H1 (cell line): ENCODE results near the gene UBE4B. TPM values are rescaled to one million over a fixed set of nuclear protein-coding genes. Genes with fewer than 3 reads are reported as not detected.

ENCODE experiments used
- CTCF ChIA-PET: fragments of 300-600 bp; sonication (Branson Sonifier 250); formaldehyde crosslinking; loops from one replicate; lab custom pipeline; 2021; ENCODE audit not compliant: partially characterized antibody; lab: Charles Lee
- POLR2A ChIA-PET: fragments of 300-600 bp; sonication (Branson Sonifier 250); formaldehyde crosslinking; loops from one replicate; lab custom pipeline; 2021; ENCODE audit warnings: inconsistent platforms; ENCODE audit not compliant: partially characterized antibody; lab: Charles Lee
- DNase-seq, 2 experiments: peaks; one replicate each; pipeline versions ENCODE4 v3.0.0 to v3.0.0-alpha.2; 2010 to 2022; ENCODE audit warnings: low spot score in 2 of 2, low read depth in 1 of 2, mixed read lengths in 1 of 2
- FAIRE-seq: peaks from 2 replicates; lab custom pipeline; 2011; peaks lifted over from hg19 to GRCh38; lab: Jason Lieb, UNC
- H2AFZ ChIP-seq: 2 replicates; pipeline ENCODE4 v1.8.1; 2012; ENCODE audit warnings: low read length, inconsistent platforms
- H2AK5ac ChIP-seq: 2 replicates; pipeline ENCODE4 v1.6.1; 2013; ENCODE audit warnings: low read depth, low read length
- H2BK120ac ChIP-seq: replicated peaks from 2 replicates; pipeline ENCODE3; 2013; ENCODE audit warnings: low read depth, low read length, inconsistent platforms
- H2BK12ac ChIP-seq: 2 replicates; pipeline ENCODE4 v1.6.1; 2013; ENCODE audit warnings: low read depth, low read length
- H2BK15ac ChIP-seq: 2 replicates; pipeline ENCODE4 v1.6.1; 2013; ENCODE audit warnings: low read length
- H2BK20ac ChIP-seq: 2 replicates; pipeline ENCODE4 v1.6.1; 2013; ENCODE audit warnings: low read length
- H2BK5ac ChIP-seq: 2 replicates; pipeline ENCODE4 v1.6.1; 2013; ENCODE audit warnings: low read depth, low read length
- H3K14ac ChIP-seq: 2 replicates; pipeline ENCODE4 v1.6.1; 2013; ENCODE audit warnings: inconsistent platforms; ENCODE audit not compliant: insufficient read length
- H3K18ac ChIP-seq: 2 replicates; pipeline ENCODE4 v1.6.1; 2013; ENCODE audit warnings: low read length; ENCODE audit errors: extremely low read depth
- H3K23ac ChIP-seq: 2 replicates; pipeline ENCODE4 v1.6.1; 2013; ENCODE audit warnings: inconsistent platforms; ENCODE audit not compliant: insufficient read length
- H3K23me2 ChIP-seq: 2 replicates; pipeline ENCODE4 v1.6.1; 2013; ENCODE audit warnings: low read depth, low read length
- H3K27ac ChIP-seq: 2 replicates; pipeline ENCODE4 v1.6.1; 2011; ENCODE audit warnings: low read depth, low read length, inconsistent platforms
- H3K27me3 ChIP-seq, 4 experiments: replicated peaks in 1 of 4; 1 replicate in 1 of 4; 2 replicates in 3 of 4; pipeline versions ENCODE4 v1.6.1 to v1.8.1; 2011 to 2013; ENCODE audit warnings: low read length in 3 of 4, mild to moderate bottlenecking in 3 of 4, inconsistent platforms in 2 of 4, mixed read lengths in 2 of 4, moderate library complexity in 1 of 4; ENCODE audit not compliant: control insufficient read depth in 3 of 4, insufficient read depth in 3 of 4; ENCODE audit errors: extremely low read depth in 1 of 4
- H3K36me3 ChIP-seq, 4 experiments: 2 replicates each; pipeline versions ENCODE4 v1.6.1 to v1.8.1; 2011 to 2013; ENCODE audit warnings: mild to moderate bottlenecking in 4 of 4, low read length in 3 of 4, moderate library complexity in 2 of 4, control low read depth in 1 of 4, inconsistent platforms in 1 of 4; ENCODE audit not compliant: insufficient read depth in 4 of 4, control insufficient read depth in 2 of 4
- H3K4ac ChIP-seq: replicated peaks from 2 replicates; pipeline ENCODE3; 2013; ENCODE audit warnings: low read length, low read depth, mixed read lengths, inconsistent platforms; ENCODE audit not compliant: insufficient read length
- H3K4me1 ChIP-seq, 4 experiments: replicated peaks in 1 of 4; 1 replicate in 1 of 4; 2 replicates in 3 of 4; pipeline versions ENCODE4 v1.6.1 to v1.8.1; 2011 to 2013; ENCODE audit warnings: low read length in 3 of 4, inconsistent platforms in 2 of 4, mixed read lengths in 1 of 4; ENCODE audit not compliant: insufficient read depth in 4 of 4, control insufficient read depth in 3 of 4
- H3K4me2 ChIP-seq, 2 experiments: 2 replicates each; pipeline versions ENCODE4 v1.6.1 to v1.8.1; 2011 to 2013; ENCODE audit warnings: low read depth in 2 of 2, low read length in 2 of 2, control low read depth in 1 of 2, inconsistent platforms in 1 of 2, mild to moderate bottlenecking in 1 of 2; ENCODE audit not compliant: insufficient read depth in 1 of 2
- H3K4me3 ChIP-seq, 4 experiments: fragments of 200-600, 300-600 bp in 1 of 4; sonication (generic), shearing (Covaris generic), sonication (Bioruptor Twin) in 1 of 4; 2 replicates each; pipeline versions ENCODE4 v1.5.1 to v1.8.1; 2011 to 2016; ENCODE audit warnings: low read length in 4 of 4, low read depth in 3 of 4, control low read depth in 2 of 4, inconsistent platforms in 2 of 4, mild to moderate bottlenecking in 2 of 4, mixed read lengths in 1 of 4, moderate library complexity in 1 of 4; ENCODE audit not compliant: insufficient read depth in 2 of 4; ENCODE audit errors: extremely low read depth in 1 of 4
- H3K56ac ChIP-seq: replicated peaks from 2 replicates; pipeline ENCODE3; 2013; ENCODE audit warnings: low read depth, mild to moderate bottlenecking, mixed read lengths, low read length, inconsistent platforms; ENCODE audit not compliant: insufficient read length
- H3K79me1 ChIP-seq: 2 replicates; pipeline ENCODE4 v1.6.1; 2013; ENCODE audit warnings: low read depth, low read length, control low read depth
- H3K79me2 ChIP-seq, 2 experiments: 2 replicates each; pipeline versions ENCODE4 v1.6.1 to v1.8.1; 2012 to 2013; ENCODE audit warnings: low read length in 2 of 2, mild to moderate bottlenecking in 2 of 2, inconsistent platforms in 1 of 2; ENCODE audit not compliant: insufficient read depth in 2 of 2, control insufficient read depth in 1 of 2
- H3K9ac ChIP-seq, 4 experiments: replicated peaks in 1 of 4; 1 replicate in 1 of 4; 2 replicates in 3 of 4; pipeline versions ENCODE4 v1.6.1 to v1.8.1; 2011 to 2013; ENCODE audit warnings: low read depth in 3 of 4, low read length in 3 of 4, control low read depth in 2 of 4, mild to moderate bottlenecking in 2 of 4, moderate library complexity in 2 of 4, inconsistent platforms in 1 of 4; ENCODE audit errors: extremely low read depth in 1 of 4
- H3K9me3 ChIP-seq, 2 experiments: 2 replicates each; pipeline versions ENCODE4 v1.6.1 to v1.8.1; 2012 to 2013; ENCODE audit warnings: mild to moderate bottlenecking in 2 of 2, moderate library complexity in 2 of 2, control low read depth in 1 of 2, inconsistent platforms in 1 of 2, low read depth in 1 of 2, low read length in 1 of 2, mixed read lengths in 1 of 2; ENCODE audit not compliant: insufficient read depth in 2 of 2
- H4K20me1 ChIP-seq, 2 experiments: replicated peaks in 1 of 2; 2 replicates each; pipeline versions ENCODE3 to v1.8.1; 2011 to 2013; ENCODE audit warnings: inconsistent platforms in 2 of 2, low read length in 2 of 2, mild to moderate bottlenecking in 1 of 2; ENCODE audit not compliant: insufficient read depth in 2 of 2, control insufficient read depth in 1 of 2
- H4K5ac ChIP-seq: 2 replicates; pipeline ENCODE4 v1.6.1; 2013; ENCODE audit warnings: low read length, low read depth, mixed read lengths, inconsistent platforms; ENCODE audit not compliant: insufficient read length
- H4K8ac ChIP-seq: 2 replicates; pipeline ENCODE4 v1.8.0; 2013; ENCODE audit warnings: mild to moderate bottlenecking, moderate library complexity, low read length, inconsistent platforms; ENCODE audit not compliant: insufficient read depth; ENCODE audit errors: extremely low read depth
- H4K91ac ChIP-seq: replicated peaks from 2 replicates; pipeline ENCODE3; 2013; ENCODE audit warnings: low read length, mixed read lengths, inconsistent platforms; ENCODE audit not compliant: insufficient read length
- CHD1 ChIP-seq: IDR thresholded peaks from 2 replicates; pipeline ENCODE4 v1.6.1; 2012; ENCODE audit warnings: low read depth, low read length, improper control_type of control experiment
- CTBP2 ChIP-seq: IDR thresholded peaks from 2 replicates; pipeline ENCODE4 v1.7.0; 2011; ENCODE audit warnings: borderline replicate concordance, mild to moderate bottlenecking, moderate library complexity, mixed read lengths, low read length; ENCODE audit not compliant: insufficient read depth, insufficient read length
- EZH2 ChIP-seq: fragments of 200-600 bp; sonication (generic); IDR thresholded peaks from 2 replicates; pipeline ENCODE4 v1.7.1; 2012; ENCODE audit warnings: low read depth, mild to moderate bottlenecking, moderate library complexity, low read length, inconsistent platforms; ENCODE audit not compliant: severe bottlenecking
- GABPA ChIP-seq: IDR thresholded peaks from 2 replicates; pipeline ENCODE4 v1.6.1; 2011; ENCODE audit warnings: mild to moderate bottlenecking, low read length, moderate library complexity, borderline replicate concordance; ENCODE audit not compliant: insufficient read depth
- POU5F1 ChIP-seq: IDR thresholded peaks from 2 replicates; pipeline ENCODE4 v1.6.1; 2011; ENCODE audit warnings: low read depth, mild to moderate bottlenecking, low read length, moderate library complexity
- RBBP5 ChIP-seq: IDR thresholded peaks from 2 replicates; pipeline ENCODE4 v1.7.1; 2012; ENCODE audit warnings: low read depth, mild to moderate bottlenecking, inconsistent platforms, low read length, moderate library complexity, borderline replicate concordance
- RNF2 ChIP-seq: fragments of 200-900, 300-1000 bp; sonication (generic); IDR thresholded peaks from 2 replicates; pipeline ENCODE4 v1.7.1; 2016; ENCODE audit warnings: borderline replicate concordance, low read depth, mild to moderate bottlenecking, antibody characterized with exemption, low read length; ENCODE audit not compliant: poor library complexity, severe bottlenecking; ENCODE audit errors: missing control alignments
- SIX5 ChIP-seq: IDR thresholded peaks from 2 replicates; pipeline ENCODE4 v1.6.1; 2011; ENCODE audit warnings: mild to moderate bottlenecking, low read depth, low read length
- SP1 ChIP-seq: IDR thresholded peaks from 2 replicates; pipeline ENCODE4 v1.6.1; 2011; ENCODE audit warnings: low read depth, low read length
- TAF7 ChIP-seq: optimal IDR thresholded peaks from 2 replicates; pipeline ENCODE3; 2011; ENCODE audit warnings: low read depth, mild to moderate bottlenecking, inconsistent platforms, low read length, moderate library complexity, borderline replicate concordance
- YY1 ChIP-seq: IDR thresholded peaks from 2 replicates; pipeline ENCODE4 v1.6.1; 2011; ENCODE audit warnings: low read depth, mild to moderate bottlenecking, low read length
- WGBS, 2 experiments: shearing (Covaris generic) in 1 of 2; methylation state at CpG; one replicate each; pipeline versions ENCODE4 v1.1.6 to v1.1.7; 2013 to 2015; ENCODE audit warnings: low lambda C conversion rate in 2 of 2, mixed read lengths in 2 of 2, inconsistent platforms in 1 of 2, low coverage in 1 of 2, missing lambda C conversion rate in 1 of 2; ENCODE audit not compliant: insufficient replicate concordance in 2 of 2, insufficient coverage in 1 of 2, insufficient read length in 1 of 2; ENCODE audit errors: extremely low coverage in 1 of 2, missing lambda C conversion rate in 1 of 2; 5-methylcytosine and 5-hydroxymethylcytosine counted together
- polyA plus RNA-seq, 7 experiments: library from polyadenylated mRNA; depleted of rRNA in 3 of 7; stranded (reverse) in 5 of 7; unstranded in 2 of 7; fragments of >200 nt in 5 of 7; fragments of 200-250 nt in 2 of 7; gene quantifications; 1 replicate in 5 of 7; 2 replicates in 1 of 7; 4 replicates in 1 of 7; pipeline versions ENCODE4 v1.2.1 to v1.2.3, GENCODE V29; 2011 to 2013; ENCODE audit warnings: missing spikeins in 2 of 7, mixed read lengths in 2 of 7
- total RNA-seq: library from RNA; stranded (reverse); fragmentation: NEBNext Ultra II Directional; extraction: Animal tissue kit (Norgen Biotek cat#: 25700); gene quantifications from 2 replicates; pipeline ENCODE4 v1.2.1, GENCODE V29; 2021

Gene UBE4B
- total and polyA plus RNA-seq, 2 of the 8 experiments (the other 6 are each of a cell fraction or from before 2014, with no cell fraction given): 24.5 to 90.1 TPM

DNA sequence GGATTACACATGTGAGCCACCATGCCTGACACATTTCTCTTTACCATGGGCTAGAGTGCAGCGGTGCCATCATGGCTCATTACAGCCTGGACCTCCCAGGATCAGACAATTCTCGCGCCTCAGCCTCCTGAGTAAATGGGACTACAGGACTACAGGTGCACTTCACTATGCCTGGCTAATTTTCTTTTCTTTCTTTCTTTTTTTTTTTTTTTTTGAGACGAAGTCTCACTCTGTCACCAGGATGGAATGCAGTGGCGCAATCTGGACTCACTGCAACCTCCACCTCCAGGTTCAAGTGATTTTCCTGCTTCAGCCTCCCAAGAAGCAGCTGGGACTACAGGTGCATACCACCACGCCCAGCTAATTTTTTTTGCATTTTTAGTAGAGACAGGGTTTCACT is 162.8 kb downstream of the UBE4B start:
- ChIA-PET POLR2A (no interaction called here), CTCF (interaction anchor here (1.1 kb wide), 1 partner anchor 14 kb away, joined by 3 read pairs; no protein-coding TSS in a partner anchor)
- H3K27me3 ChIP-seq: no peaks in the 10 kb centered on the region
- H4K20me1 ChIP-seq: no peaks in the 10 kb centered on the region
- H3K56ac ChIP-seq: no peak overlapping the region
- no peak overlapping the region for H3K27ac ChIP-seq
- H4K8ac ChIP-seq: no peak overlapping the region
- no peaks in the 10 kb centered on the region for H3K79me2 ChIP-seq
- no peak overlapping the region for H2BK15ac ChIP-seq
- no peak overlapping the region for H4K5ac ChIP-seq
- H3K36me3 ChIP-seq: no peaks in the 10 kb centered on the region
- H3K23me2 ChIP-seq: no peaks in the 10 kb centered on the region
- H3K18ac ChIP-seq: no peak overlapping the region
- no peaks in the 10 kb centered on the region for H3K9me3 ChIP-seq
- no peak overlapping the region for H3K4ac ChIP-seq
- peaks cover 0 to 2% (median under 1%) of the 10 kb centered on the region in 4 experiments; a peak in 1 of 7 replicates for H3K4me1 ChIP-seq
- FAIRE-seq: no peak
- H2BK5ac ChIP-seq: no peak overlapping the region
- no peak overlapping the region for H3K4me2 ChIP-seq
- H3K9ac ChIP-seq: no peak overlapping the region
- TF ChIP-seq SIX5 (no peak), RBBP5 (no peak), YY1 (no peak), RNF2 (no peak), GABPA (no peak), TAF7 (no peak), SP1 (no peak), EZH2 (no peak), POU5F1 (no peak), CHD1 (no peak), CTBP2 (no peak)
- H2BK120ac ChIP-seq: no peak overlapping the region
- no peak overlapping the region for H3K4me3 ChIP-seq
- no peak overlapping the region for H4K91ac ChIP-seq
- H3K23ac ChIP-seq: no peak overlapping the region
- H2BK20ac ChIP-seq: no peak overlapping the region
- WGBS, 2 experiments: 96% methylated on average over 5 of the region's 6 CpGs; no CpG with 5 or more reads in 1 of the 2 experiments
- no peak overlapping the region for H2AK5ac ChIP-seq
- no peak overlapping the region for H2BK12ac ChIP-seq
- DNase-seq: no peak
- no peaks in the 10 kb centered on the region for H3K79me1 ChIP-seq
- H2AFZ ChIP-seq: no peak overlapping the region
- H3K14ac ChIP-seq: no peak overlapping the region
